Measurements from ENCODE around the gene NPHP4.

- TF ChIP-seq, protein P1, sequence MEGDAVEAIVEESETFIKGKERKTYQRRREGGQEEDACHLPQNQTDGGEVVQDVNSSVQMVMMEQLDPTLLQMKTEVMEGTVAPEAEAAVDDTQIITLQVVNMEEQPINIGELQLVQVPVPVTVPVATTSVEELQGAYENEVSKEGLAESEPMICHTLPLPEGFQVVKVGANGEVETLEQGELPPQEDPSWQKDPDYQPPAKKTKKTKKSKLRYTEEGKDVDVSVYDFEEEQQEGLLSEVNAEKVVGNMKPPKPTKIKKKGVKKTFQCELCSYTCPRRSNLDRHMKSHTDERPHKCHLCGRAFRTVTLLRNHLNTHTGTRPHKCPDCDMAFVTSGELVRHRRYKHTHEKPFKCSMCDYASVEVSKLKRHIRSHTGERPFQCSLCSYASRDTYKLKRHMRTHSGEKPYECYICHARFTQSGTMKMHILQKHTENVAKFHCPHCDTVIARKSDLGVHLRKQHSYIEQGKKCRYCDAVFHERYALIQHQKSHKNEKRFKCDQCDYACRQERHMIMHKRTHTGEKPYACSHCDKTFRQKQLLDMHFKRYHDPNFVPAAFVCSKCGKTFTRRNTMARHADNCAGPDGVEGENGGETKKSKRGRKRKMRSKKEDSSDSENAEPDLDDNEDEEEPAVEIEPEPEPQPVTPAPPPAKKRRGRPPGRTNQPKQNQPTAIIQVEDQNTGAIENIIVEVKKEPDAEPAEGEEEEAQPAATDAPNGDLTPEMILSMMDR (IDR thresholded peaks at IDR 0.05 in 4 of 5, conservative IDR thresholded peaks at IDR 0.05 in 1 of 5): no peak
- no peak for TF ChIP-seq POLR2A (IDR thresholded peaks at IDR 0.05)
Observed at GRCh38 chr1:5829414-5829813, 162.8 kb downstream of the NPHP4 start.
